ENCODE results near the gene PANK4. TPM values are rescaled to one million over a fixed set of nuclear protein-coding genes. Genes with fewer than 3 reads are reported as not detected.
A peak's percentile ranks its signal among the peaks of the same experiment; 100 is the strongest.
"Not testable (repeated sequence)": the region's sequence is repeated elsewhere in the genome, so short reads cannot be mapped to it uniquely, and the experiment has no call there.

Gene PANK4
- polyA plus RNA-seq, 1 experiment = 10.9 TPM

- H3K4me3 ChIP-seq (ENCODE audit: low read depth, low read length) = no peak overlapping the region
- no peaks in the 10 kb centered on the region; the same call in 1 of the 2 replicates for H3K9me3 ChIP-seq (ENCODE audit: control insufficient read depth, insufficient read depth, low read length)
- H3K27ac ChIP-seq (ENCODE audit: low read depth, low read length) = no peak overlapping the region
- POLR2A ChIA-PET = no interaction called here
- peaks cover 39% of the 10 kb centered on the region for H3K27me3 ChIP-seq (ENCODE audit: control insufficient read depth, insufficient read depth, low read length)
- CTCF ChIA-PET = interaction anchor here (1.3 kb wide), 1 partner anchor 85 kb away, joined by 3 read pairs; no protein-coding TSS in a partner anchor
- no peak for DNase-seq (ENCODE audit: low read depth, low spot score)
- TF ChIP-seq CTCF (IDR thresholded peaks at IDR 0.05; ENCODE audit: low read depth, low read length) = no peak
These were observed 63.0 kb downstream of the PANK4 start for GRCh38 chr1:2463396-2463795.

- CTCF ChIA-PET = interaction anchor here (1.3 kb wide), 1 partner anchor 86 kb away, joined by 3 read pairs; no protein-coding TSS in a partner anchor
- no peak for DNase-seq (ENCODE audit: low read depth, low spot score)
- Histone ChIP-seq H3K27ac (ENCODE audit: low read depth, low read length) (no peak overlapping the region), H3K4me3 (ENCODE audit: low read depth, low read length) (no peak overlapping the region), H3K27me3 (ENCODE audit: control insufficient read depth, insufficient read depth, low read length) (peaks cover 39% of the 10 kb centered on the region), H3K9me3 (ENCODE audit: control insufficient read depth, insufficient read depth, low read length) (no peaks in the 10 kb centered on the region; the same call in 1 of the 2 replicates)
- no peak for TF ChIP-seq CTCF (IDR thresholded peaks at IDR 0.05; ENCODE audit: low read depth, low read length)
- POLR2A ChIA-PET = no interaction called here
These were observed 63.6 kb downstream of the PANK4 start for GRCh38 chr1:2462819-2463218.

DNA sequence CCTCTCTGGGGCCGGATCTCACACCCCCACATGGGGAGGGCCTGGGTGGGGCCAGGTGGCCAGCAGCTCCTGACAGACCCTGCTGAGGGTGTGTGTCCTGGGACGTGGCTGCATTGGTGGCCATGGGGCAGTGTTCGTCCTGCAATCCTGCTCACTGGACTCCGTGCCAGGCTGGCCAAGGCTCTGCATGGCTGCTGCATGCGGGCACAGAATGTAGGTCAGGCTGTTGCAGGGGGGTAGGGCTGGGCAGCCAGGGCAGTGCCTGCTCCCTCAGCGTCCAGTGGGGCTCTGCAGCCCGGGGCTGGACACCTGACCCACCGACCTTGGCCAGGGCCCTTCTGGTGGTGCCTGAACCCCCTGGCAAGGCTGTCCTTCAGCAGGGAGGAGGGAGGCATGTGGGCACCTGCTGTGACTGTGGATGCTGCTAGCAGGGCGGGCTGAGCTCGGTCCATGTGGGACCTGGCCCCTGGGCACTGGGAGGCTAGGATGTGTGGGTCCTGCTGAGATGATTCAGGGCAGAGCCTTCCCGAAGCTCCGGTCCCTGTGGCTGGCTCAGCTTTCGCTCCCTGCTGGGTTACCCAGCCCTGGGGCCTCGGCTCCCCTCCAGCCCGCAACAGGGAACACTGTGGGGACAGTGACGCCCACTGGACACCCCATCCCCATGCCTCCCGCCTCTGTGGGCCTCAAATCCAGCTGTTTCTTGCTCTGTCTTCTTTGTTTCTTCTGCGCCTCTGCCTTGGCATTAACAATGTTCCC lies 65.2 kb downstream of the PANK4 start:
- POLR2A ChIA-PET = no interaction called here
- no peak for TF ChIP-seq CTCF (IDR thresholded peaks at IDR 0.05; ENCODE audit: low read depth, low read length)
- no peak overlapping the region for H3K27ac ChIP-seq (ENCODE audit: low read depth, low read length)
- no peaks in the 10 kb centered on the region; the same call in 1 of the 2 replicates for H3K9me3 ChIP-seq (ENCODE audit: control insufficient read depth, insufficient read depth, low read length)
- DNase-seq (ENCODE audit: low read depth, low spot score) = no peak
- peaks cover 36% of the 10 kb centered on the region for H3K27me3 ChIP-seq (ENCODE audit: control insufficient read depth, insufficient read depth, low read length)
- no peak overlapping the region for H3K4me3 ChIP-seq (ENCODE audit: low read depth, low read length)
- CTCF ChIA-PET = interaction anchor here (1.3 kb wide), 1 partner anchor 86 kb away, joined by 8 read pairs; no protein-coding TSS in a partner anchor

DNA sequence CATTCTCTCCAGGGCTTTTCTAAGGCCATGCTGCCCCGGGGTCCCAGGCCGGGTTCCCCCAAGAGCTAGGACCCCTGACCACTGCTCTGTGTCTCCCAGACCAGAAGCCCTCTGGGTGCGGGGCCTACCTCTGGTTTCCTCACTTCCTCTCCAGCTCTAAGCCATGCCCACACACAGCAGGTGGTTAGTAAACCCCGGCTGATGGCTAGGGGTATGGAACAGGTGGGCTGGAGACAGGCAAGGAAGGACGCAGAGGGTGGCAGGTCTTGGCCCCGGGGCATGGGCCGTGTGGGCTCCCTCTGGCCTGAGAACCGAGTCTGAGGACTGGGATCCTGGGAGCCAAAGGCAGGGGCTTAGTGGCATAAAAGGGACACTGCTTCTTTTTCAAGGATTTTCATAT lies 66.2 kb downstream of the PANK4 start:
- CTCF ChIA-PET = interaction anchor here (1.3 kb wide), 1 partner anchor 87 kb away, joined by 8 read pairs; no protein-coding TSS in a partner anchor
- Histone ChIP-seq H3K4me3 (ENCODE audit: low read depth, low read length) (no peak overlapping the region), H3K9me3 (ENCODE audit: control insufficient read depth, insufficient read depth, low read length) (no peaks in the 10 kb centered on the region; the same call in 1 of the 2 replicates), H3K27me3 (ENCODE audit: control insufficient read depth, insufficient read depth, low read length) (peaks cover 35% of the 10 kb centered on the region), H3K27ac (ENCODE audit: low read depth, low read length) (no peak overlapping the region)
- POLR2A ChIA-PET = no interaction called here
- TF ChIP-seq CTCF (IDR thresholded peaks at IDR 0.05; ENCODE audit: low read depth, low read length) = no peak
- DNase-seq (ENCODE audit: low read depth, low spot score) = no peak

GRCh38 chr1:2459757-2460156 lies 66.6 kb downstream of the PANK4 start:
- H3K27me3 ChIP-seq (ENCODE audit: control insufficient read depth, insufficient read depth, low read length) = peaks cover 31% of the 10 kb centered on the region
- peak; percentile 2 for DNase-seq (ENCODE audit: low read depth, low spot score)
- ChIA-PET POLR2A (no interaction called here), CTCF (interaction anchor here (1.3 kb wide), 1 partner anchor 88 kb away, joined by 8 read pairs; no protein-coding TSS in a partner anchor)
- H3K9me3 ChIP-seq (ENCODE audit: control insufficient read depth, insufficient read depth, low read length) = no peaks in the 10 kb centered on the region; the same call in 1 of the 2 replicates
- no peak overlapping the region for H3K4me3 ChIP-seq (ENCODE audit: low read depth, low read length)
- peak; percentile 33 for TF ChIP-seq CTCF (IDR thresholded peaks at IDR 0.05; ENCODE audit: low read depth, low read length)
- no peak overlapping the region for H3K27ac ChIP-seq (ENCODE audit: low read depth, low read length)

DNA sequence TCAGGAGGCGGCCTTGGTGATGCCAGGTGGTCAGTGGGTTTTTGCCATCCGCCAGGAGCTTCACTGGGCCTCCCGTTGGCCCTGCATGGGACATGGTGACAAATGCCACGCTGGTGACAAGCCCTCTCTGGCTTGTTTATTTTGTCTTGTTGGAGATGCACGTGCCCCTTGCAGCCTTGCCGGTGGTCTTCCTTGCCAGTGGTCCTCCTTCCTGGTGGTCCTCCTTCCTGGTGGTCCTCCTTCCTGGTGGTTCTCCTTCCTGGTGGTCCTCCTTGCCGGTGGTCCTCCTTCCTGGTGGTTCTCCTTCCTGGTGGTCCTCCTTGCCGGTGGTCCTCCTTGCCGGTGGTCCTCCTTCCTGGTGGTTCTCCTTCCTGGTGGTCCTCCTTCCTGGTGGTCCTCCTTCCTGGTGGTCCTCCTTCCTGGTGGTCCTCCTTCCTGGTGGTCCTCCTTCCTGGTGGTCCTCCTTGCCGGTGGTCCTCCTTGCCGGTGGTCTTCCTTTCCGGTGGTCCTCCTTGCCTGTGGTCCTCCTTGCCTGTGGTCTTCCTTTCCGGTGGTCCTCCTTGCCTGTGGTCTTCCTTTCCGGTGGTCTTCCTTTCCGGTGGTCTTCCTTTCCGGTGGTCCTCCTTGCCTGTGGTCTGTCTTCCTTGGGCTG lies 67.2 kb downstream of the PANK4 start:
- DNase-seq (ENCODE audit: low read depth, low spot score); H3K4me3 ChIP-seq (ENCODE audit: low read depth, low read length); POLR2A ChIA-PET; H3K27ac ChIP-seq (ENCODE audit: low read depth, low read length); CTCF ChIA-PET; H3K9me3 ChIP-seq (ENCODE audit: control insufficient read depth, insufficient read depth, low read length): not testable (repeated sequence)
- H3K27me3 ChIP-seq (ENCODE audit: control insufficient read depth, insufficient read depth, low read length) = peaks cover 26% of the 10 kb centered on the region
